Measurements from ENCODE around the gene CADPS. TPM values are rescaled to one million over a fixed set of nuclear protein-coding genes. Genes with fewer than 3 reads are reported as not detected.

The CADPS gene
- total and polyA plus RNA-seq, 12 donors, result 1.4 to 36.6 (median 21.6) TPM

- DNase-seq (no peak), ATAC-seq (no peak)
- Histone ChIP-seq H3K27ac (no peak overlapping the region), H3K27me3 (no peaks in the 10 kb centered on the region), H3K4me3 (no peak overlapping the region), H3K36me3 (no peaks in the 10 kb centered on the region), H3K9me3 (no peaks in the 10 kb centered on the region), H3K4me1 (no peaks in the 10 kb centered on the region)
- TF ChIP-seq CTCF (IDR thresholded peaks at IDR 0.05), result no peak
- intact Hi-C loops (cut with DNase I), result no loop called here
- WGBS, 2 donors, result 79 to 90% methylated on average over 2 of the region's 2 CpGs
Measured at GRCh38 chr3:62542185-62542584, 333.0 kb downstream of the CADPS start.

GRCh38 chr3:62539762-62540161 lies 335.5 kb downstream of the CADPS start:
- 86 to 88% methylated on average over 1 of the region's 1 CpG for WGBS, 2 donors
- H3K4me1 ChIP-seq, result no peaks in the 10 kb centered on the region
- TF ChIP-seq CTCF (IDR thresholded peaks at IDR 0.05), result no peak
- no peaks in the 10 kb centered on the region for H3K36me3 ChIP-seq
- ATAC-seq, result no peak
- no peak for DNase-seq
- no peaks in the 10 kb centered on the region for H3K9me3 ChIP-seq
- H3K27ac ChIP-seq, result no peak overlapping the region
- intact Hi-C loops (cut with DNase I), result no loop called here
- no peak overlapping the region for H3K4me3 ChIP-seq
- no peaks in the 10 kb centered on the region for H3K27me3 ChIP-seq

- no peak overlapping the region for H3K4me3 ChIP-seq
- TF ChIP-seq CTCF (IDR thresholded peaks at IDR 0.05), result no peak
- no peaks in the 10 kb centered on the region for H3K27me3 ChIP-seq
- ATAC-seq (no peak), DNase-seq (no peak)
- intact Hi-C loops (cut with DNase I), result no loop called here
- WGBS, 2 donors, result 43 to 47% methylated on average over 4 of the region's 4 CpGs
- no peaks in the 10 kb centered on the region for H3K4me1 ChIP-seq
- no peaks in the 10 kb centered on the region for H3K36me3 ChIP-seq
- H3K27ac ChIP-seq, result no peak overlapping the region
- no peaks in the 10 kb centered on the region for H3K9me3 ChIP-seq
Measured at GRCh38 chr3:62538691-62539356, 336.4 kb downstream of the CADPS start.

- ATAC-seq (no peak), DNase-seq (no peak)
- TF ChIP-seq CTCF (IDR thresholded peaks at IDR 0.05), result no peak
- Histone ChIP-seq H3K36me3 (no peaks in the 10 kb centered on the region), H3K4me3 (no peak overlapping the region), H3K27ac (no peak overlapping the region), H3K4me1 (no peaks in the 10 kb centered on the region), H3K9me3 (no peaks in the 10 kb centered on the region), H3K27me3 (no peaks in the 10 kb centered on the region)
- intact Hi-C loops (cut with DNase I), result no loop called here
- 82% methylated on average over 7 of the region's 7 CpGs for WGBS, 2 donors
Measured at GRCh38 chr3:62534326-62534725, 340.9 kb downstream of the CADPS start.
